Muscle of back (tissue), 11 donors: ENCODE results near the gene NRCAM. TPM values are rescaled to one million over a fixed set of nuclear protein-coding genes. Genes with fewer than 3 reads are reported as not detected.

Source experiments
- DNase-seq, 3 donors: peaks; one replicate each; pipeline versions ENCODE4 v3.0.0 to v3.0.0-alpha.2; 2013
- polyA plus RNA-seq, 10 donors: library from polyadenylated mRNA; unstranded; fragments of 120-200 nt; gene quantifications; one replicate each; pipeline ENCODE4 v1.2.1, GENCODE V29; 2013; ENCODE audit not compliant: insufficient read length in 10 of 10

NRCAM gene
- polyA plus RNA-seq, 10 donors: 19.3 to 51.7 (median 33.2) TPM

DNA sequence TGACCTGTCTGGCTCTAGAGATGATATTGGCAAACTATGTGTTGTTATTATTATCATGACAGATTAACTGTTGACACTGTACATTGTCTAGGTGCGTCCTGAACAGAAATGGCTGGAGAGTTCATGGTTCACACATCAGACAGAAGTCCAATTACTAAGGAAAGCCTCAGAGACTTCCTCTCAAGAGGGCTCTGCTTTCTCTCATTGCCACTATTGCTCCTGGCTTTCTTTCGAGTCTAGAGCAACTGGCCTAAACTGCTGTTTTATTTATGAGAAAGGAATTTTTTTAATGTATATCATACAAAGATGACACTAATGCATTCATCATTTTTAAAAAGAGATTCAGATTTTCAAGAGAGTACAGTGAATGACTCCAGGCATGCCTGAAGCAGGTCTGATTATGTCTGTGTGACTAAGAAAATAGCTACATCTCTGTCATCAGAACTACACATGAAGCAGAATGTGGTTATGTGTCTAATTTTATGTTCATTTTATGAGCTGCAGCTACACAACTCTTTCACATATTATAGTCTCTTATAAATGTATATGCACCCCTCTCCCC lies 30.4 kb downstream of the NRCAM start:
- DNase-seq: no peak

DNA sequence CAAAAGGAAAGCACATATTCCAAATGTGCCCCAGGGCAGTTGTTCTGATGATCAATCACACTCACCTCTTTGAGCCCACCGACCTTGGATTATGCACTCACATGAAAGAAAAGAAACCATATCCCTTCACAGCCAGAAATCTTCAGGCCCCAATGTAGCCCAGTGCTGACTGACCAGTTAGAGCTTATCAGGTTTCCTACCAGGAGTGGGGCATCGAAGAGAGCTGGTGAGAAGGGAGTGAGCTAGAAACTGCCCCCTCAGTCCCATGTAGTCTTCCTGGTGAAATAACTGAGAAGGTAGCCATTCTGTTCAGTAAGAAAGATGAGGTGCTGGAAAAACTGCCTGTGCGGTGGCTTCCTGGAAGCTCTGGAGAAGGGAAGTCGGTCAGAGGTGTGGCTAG lies 32.2 kb downstream of the NRCAM start:
- DNase-seq: no peak

DNA sequence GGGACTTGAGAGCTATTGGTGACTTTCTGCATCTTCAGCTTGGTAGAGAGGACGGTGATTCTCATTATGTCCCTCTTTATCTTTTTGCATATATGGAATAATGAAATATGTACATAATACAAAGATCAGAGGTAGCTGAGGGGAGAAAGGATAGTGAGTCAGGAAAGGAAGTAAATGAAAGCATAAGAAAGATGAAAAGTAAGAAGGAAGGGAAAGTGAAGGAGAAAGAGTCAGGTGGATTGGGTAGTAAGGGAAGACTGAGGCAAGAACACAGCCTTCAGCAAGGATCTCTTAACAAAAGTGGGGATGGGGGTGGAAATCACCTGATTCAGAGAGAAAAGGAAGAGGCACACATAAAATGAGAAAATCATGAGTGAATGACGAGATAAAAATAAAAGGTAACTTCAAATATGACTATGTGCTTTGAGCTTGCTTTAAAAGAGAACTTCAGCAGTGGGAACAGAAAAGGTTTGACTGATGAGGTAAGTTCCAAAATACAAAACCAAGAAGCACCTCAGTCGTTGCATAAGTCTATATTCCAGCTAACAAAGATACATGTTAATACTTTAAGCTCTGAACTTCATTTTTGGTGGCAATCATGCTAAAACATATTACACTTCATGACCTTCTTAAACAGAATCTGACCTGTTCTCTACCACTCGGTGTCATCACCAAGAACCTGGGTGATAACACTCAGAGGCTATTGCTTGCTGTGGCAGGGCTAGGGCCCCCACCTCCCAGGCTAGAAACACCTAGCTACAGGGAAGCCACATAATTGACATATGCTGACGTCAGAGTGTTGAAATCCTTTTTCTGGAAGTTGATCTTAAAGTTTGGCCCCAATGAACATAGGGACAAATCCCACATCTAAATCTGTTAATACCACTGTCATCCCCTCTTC lies 32.9 kb downstream of the NRCAM start:
- DNase-seq: no peak

DNA sequence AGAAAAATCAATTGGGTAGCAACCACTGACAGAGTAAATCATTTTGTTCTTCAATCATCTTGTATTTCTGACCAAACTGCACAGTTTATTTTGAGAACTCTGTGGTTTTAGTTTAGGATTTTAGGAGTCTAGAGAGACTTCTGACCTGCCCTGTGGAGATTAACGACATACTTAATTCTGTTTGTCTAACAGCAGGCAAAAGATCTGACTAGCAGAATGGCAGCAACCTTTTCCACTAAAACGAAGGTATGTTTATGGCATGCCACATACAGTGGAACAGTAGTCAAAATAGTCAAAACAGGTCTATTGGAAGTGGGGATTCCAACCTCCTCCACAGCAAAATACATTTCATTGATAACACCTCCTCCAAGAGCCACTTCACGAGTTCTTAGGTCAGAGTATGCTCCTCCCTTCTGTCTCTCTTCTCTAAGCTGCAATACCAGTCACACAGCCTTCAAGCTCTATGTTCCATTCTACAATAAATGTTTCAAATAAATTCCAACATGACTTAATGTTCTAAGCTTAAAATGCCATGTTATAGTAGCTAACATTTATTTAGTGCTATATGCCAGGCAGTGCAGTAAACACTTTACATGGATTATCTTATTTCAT lies 34.4 kb downstream of the NRCAM start:
- DNase-seq: no peak

DNA sequence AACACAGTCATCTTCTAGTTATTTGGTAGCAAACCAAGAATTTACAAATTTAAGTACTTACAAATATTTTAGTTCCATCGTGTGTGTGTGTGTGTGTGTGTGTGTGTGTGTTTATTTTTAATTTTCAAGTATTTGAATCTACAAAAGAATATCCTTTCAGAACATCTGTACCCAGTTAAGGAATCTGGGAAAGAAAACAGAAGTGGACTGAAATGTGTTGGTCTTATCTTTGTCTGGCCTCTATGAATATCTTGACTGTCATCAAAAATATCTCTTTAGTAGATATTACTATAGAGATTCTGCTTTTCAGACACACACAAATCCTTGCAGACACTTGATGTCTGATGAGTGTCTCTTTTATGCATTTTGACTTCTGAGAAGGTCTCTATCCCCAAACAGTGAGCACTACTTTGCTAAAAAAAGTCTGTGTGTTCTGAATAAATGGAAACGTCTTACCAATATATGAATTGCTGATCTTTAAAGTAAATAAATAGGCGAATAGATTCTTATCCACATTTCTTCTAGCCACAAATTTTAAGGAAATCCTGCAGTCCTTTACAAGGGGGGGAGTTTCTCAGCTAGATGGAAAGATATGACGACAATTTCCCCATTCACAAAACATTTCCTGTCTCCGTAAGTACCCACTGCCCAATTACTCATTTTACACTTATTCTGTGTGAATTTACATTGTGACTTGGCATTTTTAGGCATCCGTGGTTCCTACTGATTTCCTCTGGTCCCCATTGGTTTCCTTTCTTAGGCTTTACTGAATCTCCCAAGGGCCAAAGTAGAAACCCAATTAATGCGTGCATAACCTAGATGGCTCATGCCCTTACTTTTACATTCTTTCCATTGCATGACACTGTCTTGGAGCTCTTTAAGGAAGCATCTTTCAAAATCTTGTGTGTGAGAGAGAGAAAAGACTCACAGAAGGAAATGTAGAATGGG lies 36.0 kb downstream of the NRCAM start:
- DNase-seq: no peak

DNA sequence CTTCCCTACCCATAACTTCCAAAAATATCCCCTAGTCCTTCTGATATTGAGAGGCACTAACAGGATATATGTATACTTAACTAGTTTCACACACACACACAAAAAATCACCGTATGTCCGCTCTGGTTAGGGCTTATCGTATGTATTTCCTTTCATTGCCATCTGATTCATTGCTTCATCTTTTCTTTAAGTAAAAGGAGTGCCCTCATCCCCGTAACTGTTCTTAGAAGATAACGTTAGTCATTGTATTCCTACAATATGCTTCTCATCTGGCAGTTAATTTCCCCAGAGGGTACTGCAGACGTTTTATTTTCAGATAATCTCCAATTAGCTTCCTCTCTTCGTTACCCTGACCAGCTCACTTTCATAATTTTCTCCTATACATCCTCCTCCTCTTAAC lies 37.3 kb downstream of the NRCAM start:
- DNase-seq: no peak

DNA sequence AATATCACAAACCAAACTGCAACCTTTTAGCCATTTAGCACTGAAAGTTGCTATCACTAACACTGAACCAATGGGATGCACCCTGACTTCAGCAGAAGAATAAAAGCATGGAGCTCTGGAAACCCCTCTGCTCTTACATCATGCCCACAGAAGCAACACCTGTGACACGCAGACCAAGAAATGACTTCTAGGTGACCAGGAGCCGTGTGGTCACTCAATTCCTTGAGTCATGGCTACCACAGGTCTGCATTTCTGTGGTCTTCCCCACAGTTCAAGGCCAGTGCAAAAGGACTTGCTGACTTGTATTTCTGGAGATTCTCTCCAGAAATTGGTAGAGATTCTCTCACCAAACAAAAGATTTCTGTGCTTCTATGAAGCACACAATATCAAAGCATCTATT lies 38.3 kb downstream of the NRCAM start:
- DNase-seq: no peak

DNA sequence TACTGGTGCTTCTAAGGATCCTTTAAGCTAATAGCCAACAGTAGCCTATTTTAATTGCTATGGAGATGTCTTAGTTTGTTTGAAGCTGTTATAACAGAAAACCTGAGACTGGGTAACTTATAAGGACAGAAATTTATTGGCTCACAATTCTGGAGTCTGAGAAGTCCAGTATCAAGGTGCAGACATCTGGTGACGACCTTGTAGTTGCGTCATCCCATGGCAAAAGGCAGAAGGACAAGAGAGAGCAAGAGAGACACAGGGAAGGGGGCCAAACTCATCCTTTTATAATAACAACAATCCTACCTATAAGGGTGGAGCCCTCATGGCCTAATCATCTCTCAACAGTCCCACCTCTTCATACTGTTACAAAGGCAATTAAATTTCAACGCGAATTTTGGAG lies 39.1 kb downstream of the NRCAM start:
- no peak for DNase-seq

DNA sequence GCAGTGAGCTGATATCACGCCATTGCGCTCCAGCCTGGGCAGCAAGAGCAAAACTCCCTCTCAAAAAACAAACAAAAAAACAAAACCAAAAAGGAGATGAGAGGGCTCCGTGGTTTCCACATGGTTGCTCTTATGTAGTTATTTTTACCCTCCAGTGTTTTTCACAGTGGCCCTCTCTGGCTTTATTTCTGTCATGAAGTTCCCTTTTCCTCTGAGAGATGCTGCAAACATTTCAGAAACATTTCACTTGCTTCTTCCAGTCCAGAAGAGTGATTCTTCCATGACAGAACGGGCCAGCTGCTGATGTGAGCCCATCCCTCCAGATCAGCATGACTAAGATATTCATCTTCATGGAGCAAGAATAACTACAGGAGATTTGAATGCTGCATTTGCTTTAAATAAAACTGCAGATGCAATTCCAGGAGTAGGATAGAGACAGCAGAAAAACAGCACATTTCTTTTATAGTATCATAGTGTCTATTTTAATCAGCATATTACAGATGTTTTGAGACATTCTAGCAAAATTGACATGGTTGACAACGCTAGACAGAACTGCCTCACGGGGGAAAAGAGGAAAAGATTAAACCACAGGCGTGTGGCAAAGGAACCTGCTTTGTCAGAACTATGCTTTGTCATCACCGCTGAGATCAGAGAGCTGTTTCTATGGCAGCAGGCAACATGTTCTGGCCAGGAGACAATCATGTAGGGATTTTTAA lies 40.3 kb downstream of the NRCAM start:
- DNase-seq: peak in 2 of 3 donors; percentile 11 to 31

DNA sequence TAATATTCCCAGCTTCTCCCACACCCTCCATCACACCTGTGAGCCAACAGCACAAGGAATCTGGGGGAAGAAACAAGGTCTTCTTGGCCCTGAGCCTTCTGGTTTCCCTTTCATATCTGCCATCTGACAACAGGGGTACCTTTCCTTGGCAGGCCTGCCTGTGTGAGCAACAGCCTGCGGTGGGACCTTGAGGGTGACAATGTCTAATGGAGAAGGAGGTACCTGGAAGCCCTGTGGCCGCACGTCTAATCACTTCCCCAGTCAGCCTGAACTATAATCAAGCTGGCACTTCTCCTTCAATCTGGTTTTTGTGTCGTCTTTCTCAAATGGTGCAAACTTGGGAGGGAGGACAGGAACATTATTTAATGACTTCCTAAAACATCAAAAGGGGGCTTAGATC lies 41.2 kb downstream of the NRCAM start:
- DNase-seq: no peak

DNA sequence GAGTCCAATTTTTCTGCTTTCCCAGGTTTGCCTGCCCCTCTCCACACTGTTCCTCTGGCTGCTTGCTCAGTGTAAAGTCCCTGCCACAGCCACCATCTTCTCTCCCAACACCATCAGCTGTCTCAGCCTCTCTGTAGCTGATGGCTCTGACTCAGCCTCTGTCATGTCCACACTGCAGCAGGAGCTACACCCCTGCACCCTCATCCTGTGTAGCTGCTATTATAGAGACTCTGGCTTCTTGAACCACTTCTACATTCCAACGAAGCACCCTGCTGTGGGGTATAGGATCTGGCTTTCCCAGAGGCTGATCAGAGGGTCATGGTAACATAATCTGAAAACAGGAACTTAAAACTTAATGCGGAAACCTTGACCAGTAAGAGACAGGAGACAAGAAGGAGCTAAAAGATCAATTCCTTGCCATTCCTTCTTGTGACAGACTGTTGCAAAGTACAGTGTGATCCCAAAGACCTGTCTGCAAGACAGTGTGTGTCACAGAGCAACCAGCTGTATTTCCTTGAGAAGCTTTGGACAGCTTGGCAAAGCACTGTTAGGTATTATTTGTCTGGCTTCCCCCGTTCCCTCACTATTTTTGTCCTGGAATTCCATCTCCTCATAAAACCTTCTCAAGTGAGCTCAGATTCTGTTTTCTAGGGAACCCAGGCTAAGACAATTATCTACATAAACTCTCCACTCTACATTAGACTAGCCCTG lies 42.3 kb downstream of the NRCAM start:
- peak in 2 of 3 donors; percentile 10 to 18 for DNase-seq

DNA sequence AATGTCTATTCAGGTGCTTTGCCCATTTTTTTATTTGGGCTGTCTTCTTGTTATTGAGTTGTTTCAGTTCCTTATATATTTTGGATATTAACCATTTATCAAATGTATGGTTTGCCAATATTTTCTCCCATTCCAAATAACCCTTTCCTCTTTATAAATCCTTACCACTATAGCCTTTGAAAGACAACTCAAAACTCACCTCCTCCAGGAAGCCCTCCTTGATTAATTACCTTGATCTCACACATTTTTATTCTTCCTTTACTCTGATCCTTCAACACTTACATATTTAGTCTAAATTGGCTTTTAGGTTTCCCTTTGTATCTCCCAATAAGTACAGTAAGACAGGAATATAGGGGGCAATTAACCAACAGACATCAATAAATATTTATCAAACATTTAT lies 42.9 kb downstream of the NRCAM start:
- DNase-seq: no peak

DNA sequence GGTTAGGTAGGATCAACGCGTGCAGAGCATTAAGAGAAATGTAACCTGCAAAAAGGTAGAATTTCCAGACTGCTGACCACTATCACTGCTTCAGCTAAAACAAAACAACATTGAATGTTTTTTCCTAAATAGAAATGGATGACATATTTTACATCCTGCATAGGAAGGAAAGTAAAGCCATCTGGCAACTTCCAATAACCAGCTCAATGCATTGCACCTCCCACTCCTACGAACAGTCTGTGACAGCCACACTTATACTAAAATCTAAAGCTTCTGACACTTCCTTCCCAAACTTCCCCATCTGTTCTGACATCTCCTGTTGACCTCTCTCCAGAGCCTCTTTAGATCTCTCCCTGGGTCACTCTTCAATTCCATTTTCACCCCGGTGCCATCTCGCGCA lies 47.1 kb downstream of the NRCAM start:
- DNase-seq: no peak

DNA sequence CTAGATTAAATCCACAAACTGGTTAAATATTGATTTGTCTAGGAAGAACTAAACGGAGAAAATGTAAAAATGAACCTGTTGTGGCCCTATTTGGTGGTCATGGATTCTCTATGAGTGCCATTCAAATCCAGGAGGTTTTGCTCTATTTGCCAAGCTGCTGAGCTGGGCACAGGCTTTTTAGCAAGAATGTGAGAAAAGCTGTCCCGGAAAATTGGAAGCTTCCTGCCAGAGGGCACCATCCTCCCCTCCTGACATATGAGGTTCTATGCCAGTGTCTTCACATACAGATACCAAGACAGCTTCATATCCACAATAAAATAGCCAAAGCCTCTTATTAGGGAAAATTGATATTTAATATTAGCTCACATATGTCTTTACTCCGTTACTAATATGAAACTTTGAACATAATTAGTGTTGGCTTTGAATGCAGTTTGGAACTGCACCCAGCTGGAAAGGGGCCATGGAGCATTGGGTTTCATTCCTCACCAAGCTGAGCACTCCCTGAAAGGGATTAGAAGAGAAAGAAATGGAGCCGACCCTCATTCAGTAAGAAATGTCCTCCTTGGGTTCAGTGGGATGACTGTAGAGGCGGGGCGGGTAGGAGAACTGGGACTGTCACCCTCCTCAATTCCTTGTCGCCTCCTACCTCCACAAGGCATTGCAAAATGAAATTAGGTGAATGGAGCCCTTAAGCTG lies 47.8 kb downstream of the NRCAM start:
- peak in 2 of 3 donors; percentile 11 to 27 for DNase-seq

DNA sequence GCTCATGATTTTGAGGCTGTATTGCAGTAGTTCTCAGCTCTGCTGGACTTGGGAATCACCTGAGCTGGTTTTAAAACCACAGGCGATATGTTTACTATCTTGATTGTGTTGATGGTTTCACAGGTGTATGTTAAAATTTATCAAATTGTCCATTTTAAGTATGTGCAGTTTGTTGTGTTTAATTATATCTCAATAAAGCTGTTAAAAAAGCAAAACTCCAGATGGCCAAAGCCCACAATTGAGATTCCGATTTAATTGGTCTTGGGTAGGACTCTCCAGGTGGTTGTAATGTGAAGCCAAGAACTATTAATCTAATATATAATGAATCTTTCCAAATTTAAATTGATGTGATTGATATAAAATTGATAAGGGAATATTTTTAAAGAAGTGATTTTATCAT lies 48.6 kb downstream of the NRCAM start:
- no peak for DNase-seq

DNA sequence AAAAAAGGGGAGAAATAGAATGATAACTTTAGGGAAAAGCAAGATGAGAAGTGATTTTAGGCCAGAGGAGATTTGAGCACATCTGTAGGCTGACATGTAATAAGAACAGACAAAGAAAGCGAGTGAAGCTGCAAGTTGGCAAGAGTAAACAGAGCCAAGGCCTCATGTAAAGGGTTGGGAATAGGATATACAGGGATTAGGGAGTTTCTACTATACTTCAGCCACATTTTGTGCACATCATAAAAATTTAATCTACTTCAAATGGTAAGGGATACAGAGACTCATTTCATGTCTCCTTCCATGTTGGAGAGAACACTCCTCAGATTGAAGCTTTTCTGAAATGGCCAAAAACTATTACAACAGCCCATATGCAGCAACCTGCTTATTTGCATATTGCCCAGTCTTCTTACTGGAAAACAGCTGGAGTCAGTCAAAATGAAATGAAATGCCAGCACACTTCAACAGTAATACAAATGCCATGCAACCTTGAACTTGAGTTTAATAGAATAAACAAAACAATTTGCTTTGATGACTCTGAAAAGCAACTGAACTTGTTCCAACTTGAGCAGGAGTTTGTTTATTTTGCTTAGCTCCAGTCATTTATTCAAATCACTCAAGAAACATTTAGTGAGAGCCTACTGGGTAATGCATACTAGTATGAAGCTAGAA lies 49.9 kb downstream of the NRCAM start:
- no peak for DNase-seq

DNA sequence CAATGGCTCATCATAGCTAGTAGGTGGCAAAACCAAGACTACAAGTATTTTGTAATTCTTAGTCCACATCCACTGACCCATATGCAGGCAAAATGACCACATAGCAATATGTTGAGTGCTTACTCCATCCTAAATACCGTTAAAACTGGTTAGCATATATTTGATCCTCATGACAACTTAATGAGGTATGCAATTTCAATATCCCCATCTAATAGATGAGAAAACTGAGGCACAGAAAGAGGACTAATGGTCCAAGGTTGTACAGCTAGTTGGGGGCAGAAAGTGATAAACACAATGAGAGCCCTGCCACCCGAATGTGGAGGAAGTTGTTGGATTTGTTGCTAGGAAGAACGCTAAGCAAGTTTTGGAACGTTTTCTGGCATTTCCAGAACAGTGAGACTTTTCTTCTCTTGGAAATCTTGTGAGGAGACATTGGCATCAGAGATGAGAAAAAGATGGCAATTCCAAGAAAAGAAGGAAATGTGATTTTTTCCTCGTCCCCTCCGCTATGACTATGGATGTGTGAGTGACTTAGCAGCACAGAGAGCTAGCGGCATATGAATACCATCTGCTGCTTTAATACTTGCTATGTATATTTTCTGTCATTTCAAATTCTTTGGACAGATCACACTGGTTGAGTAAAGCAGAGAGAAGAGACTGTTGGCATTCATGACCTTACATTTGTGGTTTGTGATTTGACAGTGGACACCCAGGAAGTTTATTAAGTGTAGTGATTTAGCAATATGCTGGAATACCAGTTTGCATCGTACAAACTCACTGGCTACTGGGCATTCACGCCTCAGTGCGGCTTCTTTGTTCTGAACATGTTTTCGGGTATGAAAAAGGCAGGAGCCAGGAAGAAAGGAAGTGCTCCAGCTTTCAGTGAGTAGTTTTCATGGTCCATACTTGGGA lies 51.5 kb downstream of the NRCAM start:
- no peak for DNase-seq

DNA sequence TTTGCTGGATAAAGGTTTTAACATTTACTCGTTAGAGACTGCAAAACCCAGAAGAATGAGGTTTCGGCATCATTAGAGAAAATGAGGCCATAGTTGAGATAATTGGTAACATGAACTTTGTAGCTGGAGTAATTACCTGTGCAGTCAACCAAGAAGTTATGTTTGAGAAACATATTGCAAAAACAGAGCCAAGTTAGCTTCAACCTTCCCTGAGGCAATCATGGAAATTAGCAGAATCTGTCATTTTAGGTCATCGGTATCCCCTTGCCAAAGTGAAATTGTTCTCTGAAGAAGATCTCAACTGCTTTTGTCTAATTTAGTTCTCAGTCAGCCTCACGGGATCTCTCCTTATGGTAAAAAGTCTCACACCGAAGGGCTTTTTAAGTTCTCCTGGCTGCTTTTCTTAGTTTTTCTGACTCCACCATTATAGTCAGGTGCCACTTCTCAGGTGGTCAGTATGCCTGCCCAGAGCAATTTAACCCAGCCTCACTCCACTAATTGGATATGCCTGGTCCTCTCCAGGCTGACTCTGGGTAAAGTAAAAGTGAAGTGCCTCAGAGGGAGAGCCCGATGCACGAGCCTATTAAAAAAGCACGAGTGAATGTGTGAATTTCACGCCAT lies 52.5 kb downstream of the NRCAM start:
- DNase-seq: no peak
